ENCODE measurements around the gene FAF1.

FAF1 gene

DNA sequence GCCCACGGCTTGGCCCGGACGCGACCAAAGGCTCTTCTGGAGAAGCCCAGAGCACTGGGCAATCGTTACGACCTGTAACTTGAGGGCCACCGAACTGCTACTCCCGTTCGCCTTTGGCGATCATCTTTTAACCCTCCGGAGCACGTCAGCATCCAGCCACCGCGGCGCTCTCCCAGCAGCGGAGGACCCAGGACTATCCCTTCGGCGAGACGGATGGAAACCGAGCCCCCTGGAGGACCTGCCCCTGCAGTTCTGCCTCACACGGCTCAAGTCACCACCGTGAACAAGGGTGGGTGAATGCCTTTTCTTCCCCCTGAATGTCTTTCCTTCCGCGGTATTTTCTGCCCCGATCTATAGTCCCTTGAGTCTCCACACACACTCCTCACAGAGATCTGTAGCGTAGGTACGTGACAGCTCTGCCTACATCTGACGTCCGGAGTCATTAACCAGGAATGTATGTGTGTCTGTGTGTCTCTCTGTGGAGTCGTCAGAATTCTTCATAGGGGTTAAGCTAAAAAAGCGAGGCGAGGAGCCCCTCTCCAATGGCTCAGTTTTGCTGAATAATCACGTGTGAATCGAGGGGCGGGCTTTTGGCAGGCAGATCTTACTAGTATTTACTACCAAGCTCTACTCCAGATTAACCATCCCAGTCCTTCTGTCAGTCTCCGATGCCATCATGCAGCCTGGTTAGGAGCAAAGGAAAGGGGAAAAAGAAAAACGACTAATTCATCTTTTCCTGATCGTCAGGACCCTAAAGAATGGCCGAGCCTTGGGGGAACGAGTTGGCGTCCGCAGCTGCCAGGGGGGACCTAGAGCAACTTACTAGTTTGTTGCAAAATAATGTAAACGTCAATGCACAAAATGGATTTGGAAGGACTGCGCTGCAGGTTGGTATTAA lies 9.8 kb upstream of the FAF1 start, which contains the start of gene CDKN2C:
Gene CDKN2C (plus strand): TSS at position 635 of the 898 bp plus-strand sequence. CDS start 124 bp downstream, at position 759.
- Histone ChIP-seq H3K27me3 (replicated peaks; ENCODE audit: control insufficient read depth, insufficient read depth, low read length) (no peaks in the 10 kb centered on the region), H3K36me3 (ENCODE audit: control insufficient read depth, insufficient read depth, low read length) (no peaks in the 10 kb centered on the region; the same call in 1 of the 2 replicates)
- TF ChIP-seq CTCF (IDR thresholded peaks at IDR 0.05; ENCODE audit: insufficient read depth, low read length, poor library complexity, severe bottlenecking) = peak; percentile 28

GRCh38 chr1:50968821-50969610 lies 8.9 kb upstream of the FAF1 start:
- no peaks in the 10 kb centered on the region for H3K27me3 ChIP-seq (replicated peaks; ENCODE audit: control insufficient read depth, insufficient read depth, low read length)
- no peak for TF ChIP-seq CTCF (IDR thresholded peaks at IDR 0.05; ENCODE audit: insufficient read depth, low read length, poor library complexity, severe bottlenecking)
- peak; percentile 79 for DNase-seq (ENCODE audit: extremely low read depth, insufficient read length)
- H3K36me3 ChIP-seq (ENCODE audit: control insufficient read depth, insufficient read depth, low read length) = no peaks in the 10 kb centered on the region; the same call in 1 of the 2 replicates
- peak overlapping the region; percentile 65 for H3K4me3 ChIP-seq (replicated peaks; ENCODE audit: low read depth, low read length)

More for the DNA sequence above, 9.8 kb upstream of the FAF1 start, which contains the start of gene CDKN2C:
- DNase-seq (ENCODE audit: extremely low read depth, insufficient read length) = peak; percentile 73
- H3K4me3 ChIP-seq (replicated peaks; ENCODE audit: low read depth, low read length) = peak within 1 kb of the TSS; percentile 65

GRCh38 chr1:50968158-50968820 lies 8.2 kb upstream of the FAF1 start:
- H3K27me3 ChIP-seq (replicated peaks; ENCODE audit: control insufficient read depth, insufficient read depth, low read length) = no peaks in the 10 kb centered on the region
- DNase-seq (ENCODE audit: extremely low read depth, insufficient read length) = peak; percentile 92
- H3K36me3 ChIP-seq (ENCODE audit: control insufficient read depth, insufficient read depth, low read length) = no peaks in the 10 kb centered on the region
- peak; percentile 56 for TF ChIP-seq CTCF (IDR thresholded peaks at IDR 0.05; ENCODE audit: insufficient read depth, low read length, poor library complexity, severe bottlenecking)
- H3K4me3 ChIP-seq (replicated peaks; ENCODE audit: low read depth, low read length) = peak overlapping the region; percentile 87

GRCh38 chr1:50967416-50968157 lies 7.5 kb upstream of the FAF1 start:
- Histone ChIP-seq H3K27me3 (replicated peaks; ENCODE audit: control insufficient read depth, insufficient read depth, low read length) (no peaks in the 10 kb centered on the region), H3K4me3 (replicated peaks; ENCODE audit: low read depth, low read length) (peak overlapping the region; percentile 87), H3K36me3 (ENCODE audit: control insufficient read depth, insufficient read depth, low read length) (no peaks in the 10 kb centered on the region)
- peak; percentile 26 for DNase-seq (ENCODE audit: extremely low read depth, insufficient read length)
- no peak for TF ChIP-seq CTCF (IDR thresholded peaks at IDR 0.05; ENCODE audit: insufficient read depth, low read length, poor library complexity, severe bottlenecking)

GRCh38 chr1:50966991-50967390 lies 6.9 kb upstream of the FAF1 start:
- no peak for DNase-seq (ENCODE audit: extremely low read depth, insufficient read length)
- H3K27me3 ChIP-seq (replicated peaks; ENCODE audit: control insufficient read depth, insufficient read depth, low read length) = no peaks in the 10 kb centered on the region
- H3K4me3 ChIP-seq (replicated peaks; ENCODE audit: low read depth, low read length) = peak overlapping the region; percentile 87; the same call in 1 of the 2 replicates
- TF ChIP-seq CTCF (IDR thresholded peaks at IDR 0.05; ENCODE audit: insufficient read depth, low read length, poor library complexity, severe bottlenecking) = no peak
- no peaks in the 10 kb centered on the region for H3K36me3 ChIP-seq (ENCODE audit: control insufficient read depth, insufficient read depth, low read length)
